ENCODE results near the gene ATF7IP.

ATF7IP gene

DNA sequence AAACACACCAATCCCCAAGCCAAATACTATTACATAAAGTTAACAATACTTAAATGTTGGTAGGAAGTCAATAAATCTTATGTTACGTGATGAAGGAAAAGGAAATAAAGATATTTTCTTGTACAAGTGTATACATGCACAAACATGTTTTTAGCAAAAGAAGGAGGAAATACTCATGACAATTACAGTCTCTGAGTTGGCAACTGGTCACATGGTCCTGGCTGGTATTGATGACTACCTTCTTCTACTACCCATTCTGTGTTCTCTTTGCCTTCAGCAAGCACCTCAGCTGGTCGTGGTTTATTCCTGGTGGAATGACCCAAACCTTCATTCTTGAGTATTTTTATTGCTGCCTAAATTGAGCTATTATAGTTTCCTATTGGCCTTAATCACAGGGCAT, 117.4 kb downstream of the ATF7IP start:
- no peak overlapping the region for H3K4me3 ChIP-seq (ENCODE audit: low read depth, low read length)

DNA sequence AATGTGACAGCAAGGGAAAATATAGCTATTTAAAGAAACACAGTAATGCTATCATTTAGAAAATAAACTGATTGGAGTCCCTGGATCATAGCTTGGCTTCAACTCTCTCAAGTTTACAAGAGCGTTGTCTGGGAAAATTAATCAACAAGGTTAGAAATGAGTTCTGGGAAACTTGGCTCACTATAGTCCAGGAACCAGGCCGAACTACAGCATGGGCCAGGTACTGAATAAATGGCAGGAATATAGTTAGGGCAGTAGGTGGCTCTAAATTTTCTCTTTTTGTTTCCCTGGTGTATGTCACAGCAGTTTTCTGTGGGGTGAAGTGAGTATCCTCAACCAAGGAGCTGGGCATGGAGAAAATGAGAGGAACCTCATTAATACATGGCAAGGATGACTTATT, 129.8 kb downstream of the ATF7IP start:
- H2AFZ ChIP-seq (ENCODE audit: low read length, unreplicated experiment), result no peak overlapping the region
- H3K36me3 ChIP-seq (ENCODE audit: insufficient read depth, low read length), result peaks cover 40% of the 10 kb centered on the region
- no peaks in the 10 kb centered on the region for H3K4me1 ChIP-seq (ENCODE audit: control insufficient read depth, insufficient read depth, low read length, unreplicated experiment)
- no peak overlapping the region for H3K4me3 ChIP-seq (ENCODE audit: low read depth, low read length)
- H3K27ac ChIP-seq (ENCODE audit: low read depth, low read length), result no peak overlapping the region
- H3K79me2 ChIP-seq (ENCODE audit: control insufficient read depth, insufficient read depth, low read length, unreplicated experiment), result no peaks in the 10 kb centered on the region
- no peaks in the 10 kb centered on the region for H3K27me3 ChIP-seq (ENCODE audit: insufficient read depth, low read length)

More for the DNA sequence above, 117.4 kb downstream of the ATF7IP start:
- Histone ChIP-seq H2AFZ (ENCODE audit: low read length, unreplicated experiment) (no peak overlapping the region), H3K4me1 (ENCODE audit: control insufficient read depth, insufficient read depth, low read length, unreplicated experiment) (no peaks in the 10 kb centered on the region), H3K27me3 (ENCODE audit: insufficient read depth, low read length) (no peaks in the 10 kb centered on the region), H3K79me2 (ENCODE audit: control insufficient read depth, insufficient read depth, low read length, unreplicated experiment) (no peaks in the 10 kb centered on the region), H3K27ac (ENCODE audit: low read depth, low read length) (no peak overlapping the region), H3K36me3 (ENCODE audit: insufficient read depth, low read length) (peaks cover 46% of the 10 kb centered on the region)

DNA sequence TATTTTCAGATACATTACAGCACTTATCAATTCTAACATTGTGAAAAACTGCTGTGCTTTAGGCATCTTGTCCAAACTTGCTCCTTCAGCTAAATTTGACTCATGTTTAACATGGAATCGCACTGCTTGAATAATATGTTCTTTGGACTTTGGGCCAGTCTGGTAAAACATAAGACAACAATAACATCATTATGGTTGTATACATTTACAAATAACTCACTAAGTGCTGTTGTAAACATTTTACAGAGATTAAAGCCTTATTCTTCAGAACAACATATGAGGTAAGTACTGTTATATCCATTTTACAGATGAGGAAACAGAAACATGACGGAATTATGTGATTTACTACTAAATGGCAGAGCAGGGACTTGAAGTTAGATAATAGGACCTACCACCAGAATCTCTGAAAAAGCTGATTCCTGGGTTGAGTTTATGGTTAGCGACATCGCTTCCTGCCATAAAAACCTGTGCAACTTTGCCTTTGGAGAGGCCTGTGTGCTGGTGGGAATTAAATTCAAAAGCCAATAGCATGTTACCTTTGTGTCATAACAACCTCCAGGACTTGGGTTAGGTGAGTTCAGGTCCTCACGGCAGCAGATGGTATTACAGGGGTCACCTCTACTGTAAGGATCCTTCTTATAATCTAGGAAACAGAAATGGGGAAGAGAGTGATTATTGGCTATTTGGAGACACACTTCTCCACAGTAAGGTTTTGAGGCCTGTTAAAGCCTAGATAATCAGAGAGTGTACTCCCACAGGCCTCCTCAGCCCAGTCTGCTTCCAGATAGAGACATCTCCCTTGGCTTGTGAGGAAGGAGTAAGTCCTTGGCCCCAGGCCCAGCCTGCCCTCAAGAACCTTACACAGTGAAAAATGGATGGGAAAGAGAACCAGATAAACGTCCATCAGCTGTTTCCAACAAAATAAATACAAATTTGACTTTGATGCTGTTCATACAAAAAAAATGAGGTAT, 140.4 kb downstream of the ATF7IP start:
- no peaks in the 10 kb centered on the region for H3K27me3 ChIP-seq (ENCODE audit: insufficient read depth, low read length)

DNA sequence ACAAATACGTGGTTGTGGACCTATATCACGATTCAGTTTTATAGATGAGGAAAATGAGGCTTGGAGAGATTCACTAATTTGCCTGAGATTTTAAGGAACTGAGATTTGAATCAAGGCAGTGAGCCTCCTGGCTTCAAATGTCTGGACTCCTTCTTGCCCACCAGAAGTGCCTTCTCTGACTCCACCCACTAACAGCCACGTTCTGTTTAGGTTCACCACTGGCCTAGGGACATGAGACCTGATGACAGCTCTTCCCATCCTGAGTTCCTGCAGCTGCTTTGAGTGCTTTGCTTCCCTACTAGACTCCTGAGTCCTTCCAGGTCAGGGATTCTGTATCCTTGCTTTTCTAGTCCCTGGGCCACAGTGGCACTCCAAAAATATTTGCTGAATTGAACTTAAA, 145.1 kb downstream of the ATF7IP start:
- H3K27ac ChIP-seq (ENCODE audit: low read depth, low read length), result no peak overlapping the region
- H3K4me1 ChIP-seq (ENCODE audit: control insufficient read depth, insufficient read depth, low read length, unreplicated experiment), result no peaks in the 10 kb centered on the region
- no peaks in the 10 kb centered on the region for H3K27me3 ChIP-seq (ENCODE audit: insufficient read depth, low read length)
- no peak overlapping the region for H3K4me3 ChIP-seq (ENCODE audit: low read depth, low read length)
- H2AFZ ChIP-seq (ENCODE audit: low read length, unreplicated experiment), result no peak overlapping the region
- H3K36me3 ChIP-seq (ENCODE audit: insufficient read depth, low read length), result peaks cover 6% of the 10 kb centered on the region; the same call in 1 of the 2 replicates
- H3K79me2 ChIP-seq (ENCODE audit: control insufficient read depth, insufficient read depth, low read length, unreplicated experiment), result no peaks in the 10 kb centered on the region

More for the DNA sequence above, 140.4 kb downstream of the ATF7IP start:
- H2AFZ ChIP-seq (ENCODE audit: low read length, unreplicated experiment), result no peak overlapping the region
- H3K79me2 ChIP-seq (ENCODE audit: control insufficient read depth, insufficient read depth, low read length, unreplicated experiment), result no peaks in the 10 kb centered on the region
- peaks cover 16% of the 10 kb centered on the region for H3K36me3 ChIP-seq (ENCODE audit: insufficient read depth, low read length)
- H3K27ac ChIP-seq (ENCODE audit: low read depth, low read length), result no peak overlapping the region
- no peak overlapping the region for H3K4me3 ChIP-seq (ENCODE audit: low read depth, low read length)
- no peaks in the 10 kb centered on the region for H3K4me1 ChIP-seq (ENCODE audit: control insufficient read depth, insufficient read depth, low read length, unreplicated experiment)

DNA sequence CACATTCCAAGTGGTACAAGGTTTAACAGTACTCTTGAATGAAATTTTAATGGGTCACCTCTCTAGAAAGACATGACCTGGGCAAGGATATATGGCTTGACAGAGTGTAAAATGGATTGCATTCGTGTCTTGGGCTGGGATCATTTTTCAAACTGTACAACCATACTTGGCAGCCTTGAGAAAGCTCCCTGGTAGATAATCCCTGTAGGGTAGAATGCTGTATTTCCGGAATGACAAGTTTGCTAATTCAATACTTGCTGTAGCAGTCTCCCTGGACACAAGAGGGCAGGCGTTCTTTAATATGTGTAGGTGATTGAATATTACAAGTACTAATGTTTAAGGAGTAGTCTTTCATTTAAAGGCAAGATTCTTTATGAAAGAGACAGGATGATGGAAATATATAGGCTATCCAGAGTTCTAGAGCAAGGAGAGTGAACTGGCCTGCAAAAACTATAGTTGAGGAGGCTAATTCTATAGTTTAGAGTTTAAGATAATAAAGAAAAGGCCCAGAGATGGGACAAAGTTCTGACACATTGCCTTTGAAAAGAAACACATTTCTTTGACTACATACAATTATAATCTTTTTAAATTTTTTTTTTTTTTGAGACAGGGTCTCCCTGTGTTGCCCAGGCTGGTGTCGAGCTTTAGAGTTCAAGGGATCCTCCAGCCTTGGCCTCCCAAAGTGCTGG, 148.8 kb downstream of the ATF7IP start:
- H2AFZ ChIP-seq (ENCODE audit: low read length, unreplicated experiment), result no peak overlapping the region
- H3K79me2 ChIP-seq (ENCODE audit: control insufficient read depth, insufficient read depth, low read length, unreplicated experiment), result no peaks in the 10 kb centered on the region
- no peaks in the 10 kb centered on the region for H3K27me3 ChIP-seq (ENCODE audit: insufficient read depth, low read length)
- no peak overlapping the region for H3K27ac ChIP-seq (ENCODE audit: low read depth, low read length)
- H3K4me1 ChIP-seq (ENCODE audit: control insufficient read depth, insufficient read depth, low read length, unreplicated experiment), result no peaks in the 10 kb centered on the region
- no peak overlapping the region for H3K4me3 ChIP-seq (ENCODE audit: low read depth, low read length)
- no peaks in the 10 kb centered on the region for H3K36me3 ChIP-seq (ENCODE audit: insufficient read depth, low read length)

DNA sequence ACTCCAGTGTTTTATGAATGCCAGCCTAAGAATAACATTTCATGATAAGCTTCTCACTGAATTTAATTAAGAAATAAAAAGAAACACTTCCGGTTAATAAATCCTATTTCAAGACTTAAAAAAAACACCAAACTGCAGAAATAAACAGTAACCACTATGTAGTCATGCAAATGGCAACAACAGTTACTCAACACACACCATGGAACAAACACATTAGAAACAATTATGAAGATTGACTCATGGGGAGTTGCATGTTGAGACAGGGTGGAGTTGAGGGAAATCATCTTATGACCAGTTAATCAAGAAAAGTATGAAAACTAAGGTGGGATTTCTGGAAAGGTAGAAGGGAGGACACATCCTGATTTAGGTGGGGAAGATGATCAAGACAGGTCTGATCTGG, 149.5 kb downstream of the ATF7IP start:
- H3K27me3 ChIP-seq (ENCODE audit: insufficient read depth, low read length), result no peaks in the 10 kb centered on the region
- no peak overlapping the region for H3K27ac ChIP-seq (ENCODE audit: low read depth, low read length)
- H2AFZ ChIP-seq (ENCODE audit: low read length, unreplicated experiment), result no peak overlapping the region
- no peaks in the 10 kb centered on the region for H3K36me3 ChIP-seq (ENCODE audit: insufficient read depth, low read length)
- no peaks in the 10 kb centered on the region for H3K79me2 ChIP-seq (ENCODE audit: control insufficient read depth, insufficient read depth, low read length, unreplicated experiment)
- H3K4me1 ChIP-seq (ENCODE audit: control insufficient read depth, insufficient read depth, low read length, unreplicated experiment), result no peaks in the 10 kb centered on the region
- H3K4me3 ChIP-seq (ENCODE audit: low read depth, low read length), result no peak overlapping the region

DNA sequence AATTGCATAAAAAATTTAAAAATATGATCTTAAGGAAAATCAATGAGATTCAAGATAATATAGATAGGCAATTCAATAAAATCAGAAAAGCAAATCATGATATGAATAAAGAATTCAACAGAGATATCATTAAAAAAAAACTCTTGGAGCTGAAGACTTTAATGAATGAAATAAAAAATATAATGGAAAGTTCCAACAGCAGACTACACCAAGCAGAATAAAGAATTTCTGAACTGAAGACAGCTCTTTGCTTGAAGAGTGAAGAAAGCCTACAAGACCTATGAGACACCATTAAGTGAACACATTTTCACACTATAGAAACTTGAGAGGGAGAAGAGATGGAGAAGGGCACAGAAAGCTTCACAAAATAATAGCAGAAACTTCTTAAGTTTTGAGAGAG, 156.3 kb downstream of the ATF7IP start:
- Histone ChIP-seq H2AFZ (ENCODE audit: low read length, unreplicated experiment) (no peak overlapping the region), H3K4me1 (ENCODE audit: control insufficient read depth, insufficient read depth, low read length, unreplicated experiment) (no peaks in the 10 kb centered on the region), H3K79me2 (ENCODE audit: control insufficient read depth, insufficient read depth, low read length, unreplicated experiment) (no peaks in the 10 kb centered on the region), H3K4me3 (ENCODE audit: low read depth, low read length) (no peak overlapping the region), H3K36me3 (ENCODE audit: insufficient read depth, low read length) (no peaks in the 10 kb centered on the region), H3K27me3 (ENCODE audit: insufficient read depth, low read length) (no peaks in the 10 kb centered on the region), H3K27ac (ENCODE audit: low read depth, low read length) (no peak overlapping the region)

DNA sequence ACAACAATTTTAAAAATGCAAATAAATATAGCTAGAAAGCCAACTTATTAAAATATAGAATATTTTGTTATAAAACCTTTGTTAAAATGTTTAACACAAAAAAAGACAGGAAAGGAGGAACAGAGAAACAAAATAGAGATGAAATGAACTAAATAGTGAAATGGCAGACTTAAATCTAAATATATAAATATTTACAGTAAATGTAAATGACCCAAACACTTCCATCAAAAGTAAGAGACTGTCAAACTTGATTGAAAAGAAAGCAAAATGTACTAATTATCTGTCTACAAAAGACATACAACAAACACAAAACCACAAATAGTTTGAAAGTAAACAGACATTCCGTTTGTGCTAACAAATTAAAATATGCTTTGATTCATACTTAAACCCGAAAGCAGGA, 160.5 kb downstream of the ATF7IP start:
- no peaks in the 10 kb centered on the region for H3K27me3 ChIP-seq (ENCODE audit: insufficient read depth, low read length)
- no peak overlapping the region for H3K4me3 ChIP-seq (ENCODE audit: low read depth, low read length)
- no peak overlapping the region for H2AFZ ChIP-seq (ENCODE audit: low read length, unreplicated experiment)
- H3K36me3 ChIP-seq (ENCODE audit: insufficient read depth, low read length), result no peaks in the 10 kb centered on the region
- no peak overlapping the region for H3K27ac ChIP-seq (ENCODE audit: low read depth, low read length)
- no peaks in the 10 kb centered on the region for H3K79me2 ChIP-seq (ENCODE audit: control insufficient read depth, insufficient read depth, low read length, unreplicated experiment)
- no peaks in the 10 kb centered on the region for H3K4me1 ChIP-seq (ENCODE audit: control insufficient read depth, insufficient read depth, low read length, unreplicated experiment)

DNA sequence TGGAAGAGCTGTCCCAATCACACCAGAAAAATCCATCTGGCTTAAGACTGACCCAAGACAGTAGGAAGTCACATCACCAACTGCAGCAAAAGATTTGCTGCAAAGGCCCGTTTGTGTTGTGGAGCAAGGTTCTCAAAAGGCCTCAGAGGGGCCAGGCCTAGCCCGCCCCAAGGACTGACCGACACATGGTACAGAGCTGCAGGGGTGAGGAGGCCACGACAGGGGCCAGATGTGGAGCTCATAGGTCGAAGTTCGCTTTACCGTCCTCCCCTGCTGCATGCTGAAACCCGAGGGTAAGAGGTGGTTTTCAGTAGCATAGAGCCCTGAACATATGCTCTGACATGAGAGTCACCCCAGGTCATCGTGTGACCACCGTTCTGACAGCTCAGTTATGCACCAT, 166.7 kb downstream of the ATF7IP start:
- no peaks in the 10 kb centered on the region for H3K27me3 ChIP-seq (ENCODE audit: insufficient read depth, low read length)
- no peak overlapping the region for H3K4me3 ChIP-seq (ENCODE audit: low read depth, low read length)
- no peaks in the 10 kb centered on the region for H3K79me2 ChIP-seq (ENCODE audit: control insufficient read depth, insufficient read depth, low read length, unreplicated experiment)
- no peaks in the 10 kb centered on the region for H3K36me3 ChIP-seq (ENCODE audit: insufficient read depth, low read length)
- no peaks in the 10 kb centered on the region for H3K4me1 ChIP-seq (ENCODE audit: control insufficient read depth, insufficient read depth, low read length, unreplicated experiment)
- no peak overlapping the region for H2AFZ ChIP-seq (ENCODE audit: low read length, unreplicated experiment)
- no peak overlapping the region for H3K27ac ChIP-seq (ENCODE audit: low read depth, low read length)

DNA sequence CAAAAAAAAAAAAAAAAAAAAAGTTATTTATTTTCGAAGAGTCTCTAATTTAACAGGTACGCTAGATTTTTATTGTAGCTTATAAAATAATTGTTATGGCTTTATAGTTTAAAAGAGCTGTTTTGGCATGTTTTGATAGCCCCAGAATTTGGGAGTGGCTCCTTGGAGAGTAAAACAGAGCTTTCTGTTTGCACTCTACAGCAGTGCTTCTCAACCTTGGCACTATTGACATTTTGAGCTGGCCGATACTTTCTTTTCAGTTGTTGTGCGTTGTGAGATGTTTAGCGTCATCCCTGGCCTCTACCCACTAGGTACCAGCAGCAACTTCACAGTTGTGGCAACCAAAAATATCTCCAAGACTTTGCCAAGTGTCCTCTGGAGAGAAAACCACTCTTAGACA, 171.6 kb downstream of the ATF7IP start:
- H3K27me3 ChIP-seq (ENCODE audit: insufficient read depth, low read length), result no peaks in the 10 kb centered on the region

More for the DNA sequence above, 171.6 kb downstream of the ATF7IP start:
- no peak overlapping the region for H3K4me3 ChIP-seq (ENCODE audit: low read depth, low read length)
- no peaks in the 10 kb centered on the region for H3K79me2 ChIP-seq (ENCODE audit: control insufficient read depth, insufficient read depth, low read length, unreplicated experiment)
- no peaks in the 10 kb centered on the region for H3K4me1 ChIP-seq (ENCODE audit: control insufficient read depth, insufficient read depth, low read length, unreplicated experiment)
- H3K36me3 ChIP-seq (ENCODE audit: insufficient read depth, low read length), result no peaks in the 10 kb centered on the region
- H2AFZ ChIP-seq (ENCODE audit: low read length, unreplicated experiment), result no peak overlapping the region
- H3K27ac ChIP-seq (ENCODE audit: low read depth, low read length), result no peak overlapping the region

Data from ACC112 (cell line).